Activated CD8-positive, alpha-beta T cell treated with anti-CD3 and anti-CD28 coated beads for 36 hours (primary cell): Measurements from ENCODE around the gene ARL6IP4. TPM values are rescaled to one million over a fixed set of nuclear protein-coding genes. Genes with fewer than 3 reads are reported as not detected.

Source experiments
- ATAC-seq: fragments of 200-7000 bp; cut with Tn5 transposase; one replicate; pipeline ENCODE4 v1.10.0; 2021; ENCODE audit warnings: mild to moderate bottlenecking, moderate library complexity
- CTCF ChIA-PET: fragments of 350-600 bp; sonication (Branson Sonifier 250); formaldehyde crosslinking; loops from one replicate; lab custom pipeline; 2021; ENCODE audit warnings: antibody characterized with exemption; lab: Charles Lee
- POLR2A ChIA-PET: fragments of 350-600 bp; sonication (Branson Sonifier 250); formaldehyde crosslinking; loops from one replicate; lab custom pipeline; 2021; ENCODE audit warnings: antibody characterized with exemption; lab: Charles Lee
- DNase-seq: peaks from one replicate; pipeline ENCODE4 v3.0.0-alpha.2; 2020
- H3K27ac Mint-ChIP-seq: one replicate; pipeline ENCODE4 v1.8.0; 2021; ENCODE audit warnings: mild to moderate bottlenecking, mixed read lengths
- H3K27me3 Mint-ChIP-seq: one replicate; pipeline ENCODE4 v1.8.0; 2021; ENCODE audit warnings: mixed read lengths
- H3K36me3 Mint-ChIP-seq: one replicate; pipeline ENCODE4 v1.8.0; 2021; ENCODE audit warnings: low read depth, mixed read lengths
- H3K4me1 Mint-ChIP-seq: one replicate; pipeline ENCODE4 v1.8.0; 2021; ENCODE audit warnings: low read depth, mixed read lengths
- H3K4me3 Mint-ChIP-seq: one replicate; pipeline ENCODE4 v1.8.0; 2021; ENCODE audit warnings: mild to moderate bottlenecking, moderate library complexity, mixed read lengths
- H3K9me3 Mint-ChIP-seq: one replicate; pipeline ENCODE4 v1.8.0; 2021; ENCODE audit warnings: mixed read lengths
- intact Hi-C: fragments of 100-400 bp; cut with micrococcal nuclease; formaldehyde crosslinking; loops from one replicate; pipeline ENCODE4 v1.10.0; 2022
- total RNA-seq, 2 experiments: library from RNA; stranded (reverse); gene quantifications; one replicate each; pipeline ENCODE4 v1.2.3, GENCODE V29; 2021
- TF ChIP-seq, protein P1 (sequence below): fragments of 200-600 bp; IDR thresholded peaks from one replicate; pipeline ENCODE4 v1.8.0; 2022; ENCODE audit warnings: antibody characterized with exemption, mild to moderate bottlenecking

Gene ARL6IP4
- total RNA-seq, 2 experiments from 2014 or later: 174 to 180 TPM

DNA sequence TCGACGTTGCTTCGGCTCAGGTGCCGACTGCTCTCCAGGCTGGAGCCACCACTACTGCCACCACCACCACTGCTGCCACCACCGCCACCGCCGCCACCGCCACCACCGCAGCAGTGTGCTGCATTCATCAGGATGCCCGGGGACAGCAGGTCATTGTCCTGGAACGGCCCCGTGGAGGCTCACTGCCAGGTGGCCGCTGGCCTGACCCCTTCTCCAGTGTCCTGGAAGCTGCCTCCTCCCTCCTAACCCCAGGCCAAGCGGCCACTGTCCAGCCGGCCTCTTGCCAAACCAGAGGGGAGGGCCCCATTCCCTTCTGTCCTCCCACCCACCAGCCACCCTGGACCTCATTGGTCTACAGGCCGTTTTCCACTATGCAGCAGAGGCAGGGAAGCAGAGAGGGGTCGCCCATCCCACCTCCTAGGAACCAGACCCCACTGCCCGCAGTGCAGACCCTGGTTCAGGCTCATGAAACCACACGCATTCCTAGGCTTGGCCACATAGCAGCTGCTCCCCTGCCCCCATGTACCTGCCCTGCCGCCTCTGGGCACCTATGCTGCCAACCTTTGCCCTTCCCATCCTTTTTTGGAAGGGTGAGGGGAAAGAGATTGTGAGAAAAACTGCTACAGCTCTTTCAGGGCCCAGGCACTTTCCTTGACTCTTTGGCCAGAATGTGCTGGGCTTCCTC lies 15.2 kb downstream of the ARL6IP4 start:
- Mint-ChIP-seq H3K27ac (no peak overlapping the region), H3K36me3 (no peaks in the 10 kb centered on the region), H3K27me3 (no peaks in the 10 kb centered on the region), H3K4me1 (peaks cover 8% of the 10 kb centered on the region), H3K9me3 (no peaks in the 10 kb centered on the region), H3K4me3 (no peak overlapping the region)
- TF ChIP-seq, protein P1, sequence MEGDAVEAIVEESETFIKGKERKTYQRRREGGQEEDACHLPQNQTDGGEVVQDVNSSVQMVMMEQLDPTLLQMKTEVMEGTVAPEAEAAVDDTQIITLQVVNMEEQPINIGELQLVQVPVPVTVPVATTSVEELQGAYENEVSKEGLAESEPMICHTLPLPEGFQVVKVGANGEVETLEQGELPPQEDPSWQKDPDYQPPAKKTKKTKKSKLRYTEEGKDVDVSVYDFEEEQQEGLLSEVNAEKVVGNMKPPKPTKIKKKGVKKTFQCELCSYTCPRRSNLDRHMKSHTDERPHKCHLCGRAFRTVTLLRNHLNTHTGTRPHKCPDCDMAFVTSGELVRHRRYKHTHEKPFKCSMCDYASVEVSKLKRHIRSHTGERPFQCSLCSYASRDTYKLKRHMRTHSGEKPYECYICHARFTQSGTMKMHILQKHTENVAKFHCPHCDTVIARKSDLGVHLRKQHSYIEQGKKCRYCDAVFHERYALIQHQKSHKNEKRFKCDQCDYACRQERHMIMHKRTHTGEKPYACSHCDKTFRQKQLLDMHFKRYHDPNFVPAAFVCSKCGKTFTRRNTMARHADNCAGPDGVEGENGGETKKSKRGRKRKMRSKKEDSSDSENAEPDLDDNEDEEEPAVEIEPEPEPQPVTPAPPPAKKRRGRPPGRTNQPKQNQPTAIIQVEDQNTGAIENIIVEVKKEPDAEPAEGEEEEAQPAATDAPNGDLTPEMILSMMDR: no peak
- ATAC-seq (no peak), DNase-seq (no peak)
- ChIA-PET CTCF (no interaction called here), POLR2A (interaction anchor here (1.2 kb wide), 1 partner anchor 21 kb away, joined by 3 read pairs; no protein-coding TSS in a partner anchor)
- intact Hi-C loops: no loop called here

DNA sequence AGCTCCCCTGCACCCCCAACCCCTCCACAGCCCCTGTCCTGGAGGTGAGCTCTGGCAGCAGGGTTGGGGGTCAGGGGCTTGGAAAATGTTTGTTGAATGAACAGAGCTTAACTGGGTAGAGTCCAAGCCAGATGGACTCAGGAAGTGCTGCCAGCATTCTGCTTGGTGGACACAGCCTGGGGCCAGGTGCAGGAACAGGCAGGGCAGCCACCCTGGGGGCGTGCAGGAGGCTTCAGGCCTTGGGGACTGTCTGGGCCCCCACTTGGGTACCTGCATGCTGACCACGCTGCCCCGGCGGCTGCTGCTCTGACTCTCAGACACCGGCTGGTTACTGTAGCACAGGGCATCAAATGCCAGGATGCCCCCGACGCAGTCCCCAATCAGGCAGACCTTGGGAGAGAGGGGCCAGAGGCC lies 15.7 kb downstream of the ARL6IP4 start:
- DNase-seq (no peak), ATAC-seq (no peak)
- Mint-ChIP-seq H3K4me3 (no peak overlapping the region), H3K36me3 (no peaks in the 10 kb centered on the region), H3K9me3 (no peaks in the 10 kb centered on the region), H3K27me3 (no peaks in the 10 kb centered on the region), H3K27ac (no peak overlapping the region), H3K4me1 (peaks cover 8% of the 10 kb centered on the region)
- TF ChIP-seq, protein P1: no peak
- ChIA-PET CTCF (no interaction called here), POLR2A (no interaction called here)
- intact Hi-C loops: no loop called here

DNA sequence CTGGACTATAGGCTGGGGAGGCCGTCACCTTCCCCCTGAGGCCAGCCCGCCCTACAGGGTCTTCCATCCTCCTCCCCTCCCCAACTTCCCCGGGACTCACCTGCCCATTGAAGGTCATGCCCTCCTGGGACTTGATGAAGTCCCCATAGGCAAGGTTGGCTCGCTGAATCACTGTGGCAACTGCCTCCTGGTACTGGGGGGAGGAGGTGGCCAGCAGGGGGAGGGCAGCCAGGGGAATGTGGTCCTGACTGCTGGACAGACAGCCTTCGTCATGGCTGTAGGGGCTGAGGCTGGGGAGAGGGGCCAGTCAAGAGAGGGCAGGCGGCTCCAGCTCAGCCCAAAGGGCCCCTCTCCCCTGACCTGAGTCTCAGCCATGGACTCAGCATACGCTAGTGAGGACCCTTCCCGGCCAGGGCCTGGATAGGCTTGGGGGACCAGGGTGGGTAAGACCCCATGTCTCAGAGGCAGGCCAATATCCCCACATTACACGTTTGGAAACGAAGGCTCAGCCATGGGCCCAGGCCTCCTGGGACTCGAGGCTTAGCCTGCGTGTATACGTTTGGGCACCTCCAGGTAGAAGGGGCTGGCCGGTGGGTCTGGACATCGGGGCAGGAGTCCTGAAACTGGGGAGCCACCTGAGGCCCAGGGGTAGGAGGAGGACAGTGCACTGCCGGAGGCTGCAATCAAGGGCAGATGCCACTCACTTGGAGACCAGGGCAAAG lies 16.3 kb downstream of the ARL6IP4 start:
- no peaks in the 10 kb centered on the region for H3K9me3 Mint-ChIP-seq
- no peak for DNase-seq
- ChIA-PET CTCF (no interaction called here), POLR2A (no interaction called here)
- no peaks in the 10 kb centered on the region for H3K36me3 Mint-ChIP-seq
- peaks cover 8% of the 10 kb centered on the region for H3K4me1 Mint-ChIP-seq
- no peak for ATAC-seq
- TF ChIP-seq, protein P1: no peak
- no peak overlapping the region for H3K27ac Mint-ChIP-seq
- no peak overlapping the region for H3K4me3 Mint-ChIP-seq
- intact Hi-C loops: no loop called here
- no peaks in the 10 kb centered on the region for H3K27me3 Mint-ChIP-seq

DNA sequence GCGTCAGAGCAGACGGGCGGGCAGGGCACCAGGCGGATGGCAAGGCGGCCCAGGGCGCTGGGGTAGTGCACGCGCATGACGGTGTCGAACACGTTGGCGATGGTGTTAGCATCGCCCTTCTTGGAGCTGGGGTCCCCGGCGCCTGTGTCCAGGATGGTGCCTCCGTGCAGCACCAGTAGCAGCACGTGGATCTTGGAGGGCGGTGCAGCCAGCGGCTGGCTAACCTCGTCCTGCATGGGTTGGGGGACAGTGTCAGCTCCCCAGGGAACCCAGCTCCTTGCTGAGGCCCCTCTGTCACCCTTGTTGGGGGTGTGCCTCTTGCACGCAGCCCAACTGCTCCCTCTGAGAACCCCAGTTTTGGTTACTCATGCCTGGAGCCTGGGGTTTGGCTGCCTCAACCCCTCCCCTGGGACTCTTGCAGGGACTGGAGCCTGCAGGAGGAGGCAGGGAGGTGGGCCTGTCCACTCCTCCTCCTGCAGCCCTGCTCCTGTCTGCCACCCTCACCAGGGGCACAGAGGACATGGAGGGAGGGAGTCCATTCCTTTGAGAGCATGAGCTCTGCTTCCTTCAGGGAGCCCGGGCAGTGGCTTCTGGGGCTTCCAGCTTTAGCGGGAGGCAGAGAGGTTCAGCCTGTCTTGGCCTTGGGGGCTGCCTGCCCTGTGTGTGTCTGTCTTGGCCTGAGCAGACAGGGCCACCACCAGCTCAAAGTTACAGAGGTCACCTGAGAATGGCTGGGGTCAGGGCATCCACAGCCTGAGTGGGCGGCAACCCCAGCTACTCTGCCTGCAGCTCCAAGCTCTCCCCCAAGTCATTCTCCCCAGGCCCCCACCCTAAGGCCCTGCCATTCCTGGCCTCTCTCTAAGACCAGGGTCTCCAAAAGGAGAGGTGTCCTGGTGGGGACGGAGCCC lies 17.1 kb downstream of the ARL6IP4 start:
- DNase-seq (no peak), ATAC-seq (no peak)
- ChIA-PET POLR2A (interaction anchor here (1.3 kb wide), 1 partner anchor 16 kb away, joined by 4 read pairs; the partner anchor contains the start of gene ARL6IP4), CTCF (no interaction called here)
- intact Hi-C loops: no loop called here
- Mint-ChIP-seq H3K9me3 (no peaks in the 10 kb centered on the region), H3K4me1 (peaks cover 8% of the 10 kb centered on the region), H3K27me3 (no peaks in the 10 kb centered on the region), H3K36me3 (no peaks in the 10 kb centered on the region), H3K4me3 (no peak overlapping the region), H3K27ac (no peak overlapping the region)
- TF ChIP-seq, protein P1: no peak
